Fibroblast of skin of right quadriceps (primary cell): ENCODE data around the gene MNAT1.
"Not testable (repeated sequence)": the region's sequence is repeated elsewhere in the genome, so short reads cannot be mapped to it uniquely, and the experiment has no call there.

Experiments
- DNase-seq: peaks from one replicate; pipeline ENCODE4 v3.0.0-alpha.2; 2013

MNAT1 gene

GRCh38 chr14:60807247-60807646 is 72.7 kb downstream of the MNAT1 start:
- no peak for DNase-seq

- no peak for DNase-seq
Observed at GRCh38 chr14:60807971-60808370, 73.4 kb downstream of the MNAT1 start.

- DNase-seq, result no peak
Observed at GRCh38 chr14:60812987-60813386, 78.4 kb downstream of the MNAT1 start.

- DNase-seq, result peak; percentile 34
Observed at GRCh38 chr14:60815371-60815770, 80.8 kb downstream of the MNAT1 start.

GRCh38 chr14:60817113-60817512 is 82.6 kb downstream of the MNAT1 start:
- no peak for DNase-seq

GRCh38 chr14:60819575-60819974 is 85.0 kb downstream of the MNAT1 start:
- DNase-seq, result no peak

- no peak for DNase-seq
Observed at GRCh38 chr14:60838601-60839000, 104.0 kb downstream of the MNAT1 start.

- no peak for DNase-seq
Observed at GRCh38 chr14:60839057-60839456, 104.5 kb downstream of the MNAT1 start.

GRCh38 chr14:60839657-60840056 is 105.1 kb downstream of the MNAT1 start:
- no peak for DNase-seq

- DNase-seq, result no peak
Observed at GRCh38 chr14:60840313-60840712, 105.8 kb downstream of the MNAT1 start.

GRCh38 chr14:60845523-60845922 is 111.0 kb downstream of the MNAT1 start:
- DNase-seq, result no peak

GRCh38 chr14:60848066-60848465 is 113.5 kb downstream of the MNAT1 start:
- no peak for DNase-seq

- DNase-seq, result not testable (repeated sequence)
Observed at GRCh38 chr14:60851692-60852091, 117.1 kb downstream of the MNAT1 start.

- no peak for DNase-seq
Observed at GRCh38 chr14:60856111-60856510, 121.5 kb downstream of the MNAT1 start.

GRCh38 chr14:60859525-60859924 is 125.0 kb downstream of the MNAT1 start:
- no peak for DNase-seq

- DNase-seq, result no peak
Observed at GRCh38 chr14:60861545-60862140, 127.1 kb downstream of the MNAT1 start.

- DNase-seq, result peak; percentile 6
Observed at GRCh38 chr14:60862283-60862682, 127.7 kb downstream of the MNAT1 start.

- no peak for DNase-seq
Observed at GRCh38 chr14:60863249-60863648, 128.7 kb downstream of the MNAT1 start.

GRCh38 chr14:60865378-60866127 is 131.0 kb downstream of the MNAT1 start:
- DNase-seq, result no peak

- peak; percentile 34 for DNase-seq
Observed at GRCh38 chr14:60867503-60868172, 133.1 kb downstream of the MNAT1 start.

GRCh38 chr14:60878121-60878520 is 143.6 kb downstream of the MNAT1 start:
- no peak for DNase-seq

GRCh38 chr14:60878536-60878935 is 144.0 kb downstream of the MNAT1 start:
- DNase-seq, result no peak

GRCh38 chr14:60882219-60882618 is 147.7 kb downstream of the MNAT1 start:
- DNase-seq, result no peak

GRCh38 chr14:60884134-60884533 is 149.6 kb downstream of the MNAT1 start:
- no peak for DNase-seq
